BLaER1 (cell line): Measurements from ENCODE around the gene FCHO1.
"Not testable (repeated sequence)": the region's sequence is repeated elsewhere in the genome, so short reads cannot be mapped to it uniquely, and the experiment has no call there.

Source experiments
- H3K27ac ChIP-seq: shearing (Covaris generic); formaldehyde crosslinking; 2 replicates; pipeline ENCODE4 v1.8.1; 2022
- H3K27me3 ChIP-seq: shearing (Covaris generic); formaldehyde crosslinking; 2 replicates; pipeline ENCODE4 v1.8.1; 2022
- H3K36me3 ChIP-seq: shearing (Covaris generic); formaldehyde crosslinking; 2 replicates; pipeline ENCODE4 v1.8.1; 2022
- H3K4me1 ChIP-seq: shearing (Covaris generic); formaldehyde crosslinking; 2 replicates; pipeline ENCODE4 v1.8.1; 2022
- H3K4me2 ChIP-seq: shearing (Covaris generic); formaldehyde crosslinking; 2 replicates; pipeline ENCODE4 v1.8.1; 2022
- H3K4me3 ChIP-seq: shearing (Covaris generic); formaldehyde crosslinking; 2 replicates; pipeline ENCODE4 v1.8.1; 2022
- H3K9ac ChIP-seq: shearing (Covaris generic); formaldehyde crosslinking; 2 replicates; pipeline ENCODE4 v1.8.1; 2022
- H3K9me3 ChIP-seq: shearing (Covaris generic); formaldehyde crosslinking; 2 replicates; pipeline ENCODE4 v1.8.1; 2022
- H4K20me1 ChIP-seq: shearing (Covaris generic); formaldehyde crosslinking; 2 replicates; pipeline ENCODE4 v1.8.1; 2022
- Cebpa-rat ChIP-seq: shearing (Covaris generic); IDR thresholded peaks from 2 replicates; pipeline ENCODE4 v1.8.1; 2022

FCHO1 gene

DNA sequence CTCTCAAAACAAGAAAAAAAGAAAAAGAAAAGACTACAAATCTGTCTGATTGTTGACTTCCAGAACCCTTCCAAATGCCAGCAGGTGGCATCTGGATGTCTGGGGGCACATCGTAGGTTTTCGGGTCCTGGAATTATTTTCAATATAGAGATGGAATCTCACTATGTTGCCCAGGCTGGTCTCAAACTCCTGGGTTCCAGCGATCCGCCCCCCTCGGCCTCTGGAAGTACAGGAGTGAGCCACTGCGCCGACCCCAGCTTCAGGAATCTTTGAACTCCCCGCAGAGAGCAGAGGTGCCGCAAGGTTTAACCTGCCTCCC lies 43.1 kb downstream of the FCHO1 start:
- Histone ChIP-seq H4K20me1 (no peaks in the 10 kb centered on the region), H3K27ac (no peak overlapping the region), H3K4me2 (0 out of 2 replicates have a peak overlapping the region, but pooled peaks have one; percentile 36), H3K27me3 (peaks cover 34% of the 10 kb centered on the region), H3K4me1 (peaks cover 31% of the 10 kb centered on the region), H3K9ac (no peak overlapping the region), H3K9me3 (no peaks in the 10 kb centered on the region), H3K36me3 (peaks cover under 1% of the 10 kb centered on the region), H3K4me3 (no peak overlapping the region)
- TF ChIP-seq Cebpa-rat = no peak

GRCh38 chr19:17794731-17795494 lies 43.6 kb downstream of the FCHO1 start, which contains the start of gene B3GNT3:
TSS of gene B3GNT3 (plus strand) at chr19:17795138. CDS start at chr19:17807808, 12,670 bp downstream.
- H3K9me3 ChIP-seq = no peaks in the 10 kb centered on the region
- no peak for TF ChIP-seq Cebpa-rat
- no peak within 1 kb of the TSS for H3K9ac ChIP-seq
- H3K4me2 ChIP-seq = peak within 1 kb of the TSS; percentile 36
- peaks cover 34% of the 10 kb centered on the region for H3K27me3 ChIP-seq
- H3K4me1 ChIP-seq = peaks cover 30% of the 10 kb centered on the region
- no peaks in the 10 kb centered on the region for H4K20me1 ChIP-seq
- H3K36me3 ChIP-seq = no peaks in the 10 kb centered on the region
- H3K4me3 ChIP-seq = no peak within 1 kb of the TSS; the same call in 1 of the 2 replicates
- H3K27ac ChIP-seq = no peak within 1 kb of the TSS

GRCh38 chr19:17795495-17795856 lies 44.2 kb downstream of the FCHO1 start:
- Histone ChIP-seq H3K36me3 (no peaks in the 10 kb centered on the region), H3K9me3 (no peaks in the 10 kb centered on the region), H3K4me1 (peaks cover 24% of the 10 kb centered on the region), H3K9ac (no peak overlapping the region), H3K4me2 (no peak overlapping the region), H3K27ac (no peak overlapping the region), H3K27me3 (peaks cover 34% of the 10 kb centered on the region), H3K4me3 (no peak overlapping the region), H4K20me1 (no peaks in the 10 kb centered on the region)
- TF ChIP-seq Cebpa-rat = no peak

- no peak overlapping the region for H3K27ac ChIP-seq
- peaks cover 17% of the 10 kb centered on the region for H3K4me1 ChIP-seq
- no peak overlapping the region for H3K4me3 ChIP-seq
- peaks cover 34% of the 10 kb centered on the region for H3K27me3 ChIP-seq
- H4K20me1 ChIP-seq = no peaks in the 10 kb centered on the region
- H3K4me2 ChIP-seq = no peak overlapping the region
- TF ChIP-seq Cebpa-rat = no peak
- no peak overlapping the region for H3K9ac ChIP-seq
- no peaks in the 10 kb centered on the region for H3K36me3 ChIP-seq
- H3K9me3 ChIP-seq = no peaks in the 10 kb centered on the region
Measured at GRCh38 chr19:17796013-17796837, 44.9 kb downstream of the FCHO1 start.

GRCh38 chr19:17796838-17797423 lies 45.7 kb downstream of the FCHO1 start:
- Histone ChIP-seq H4K20me1 (no peaks in the 10 kb centered on the region), H3K27ac (no peak overlapping the region), H3K4me2 (no peak overlapping the region), H3K4me1 (peaks cover 10% of the 10 kb centered on the region), H3K9me3 (no peaks in the 10 kb centered on the region), H3K9ac (no peak overlapping the region), H3K4me3 (no peak overlapping the region), H3K36me3 (no peaks in the 10 kb centered on the region), H3K27me3 (peaks cover 34% of the 10 kb centered on the region)
- TF ChIP-seq Cebpa-rat = no peak

DNA sequence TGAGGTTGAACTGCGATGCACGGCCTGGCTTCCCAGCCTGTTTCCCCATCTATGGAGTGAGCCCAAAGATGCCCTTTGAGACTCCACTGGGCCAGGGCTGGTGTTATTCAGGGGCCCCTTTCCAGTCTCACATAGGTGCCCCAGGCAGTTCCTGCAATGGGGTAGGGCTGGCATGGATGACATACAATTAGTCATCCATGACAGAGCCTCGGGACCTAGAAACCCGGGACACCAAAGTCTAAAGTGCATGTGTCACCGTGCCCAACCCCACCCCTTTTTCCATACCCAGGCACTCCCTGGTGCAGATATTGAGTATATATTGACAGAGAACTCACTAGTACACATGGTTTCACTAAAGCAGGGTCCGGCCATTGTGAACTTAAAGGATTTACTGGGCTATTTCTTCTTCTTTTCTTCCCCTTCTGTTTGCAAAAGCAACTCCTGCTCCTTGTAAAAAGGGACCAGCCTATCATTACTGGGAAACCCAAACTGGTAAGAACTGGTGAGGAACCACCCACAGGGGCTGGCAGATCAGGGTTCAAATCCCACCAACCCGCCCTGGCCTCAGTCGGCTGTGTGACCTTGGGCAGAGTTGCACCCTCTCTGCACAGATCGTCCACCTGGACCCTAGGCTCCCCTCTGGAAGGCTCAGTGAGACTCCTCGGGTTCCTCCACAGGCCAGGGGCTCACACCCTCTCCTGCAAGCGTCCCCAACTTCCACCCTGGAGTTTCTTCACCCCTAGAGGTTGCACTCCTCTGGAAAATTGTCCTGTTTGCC lies 46.3 kb downstream of the FCHO1 start:
- Histone ChIP-seq H3K9me3 (no peaks in the 10 kb centered on the region), H4K20me1 (no peaks in the 10 kb centered on the region), H3K4me3 (no peak overlapping the region), H3K27ac (no peak overlapping the region), H3K4me2 (no peak overlapping the region), H3K27me3 (peaks cover 34% of the 10 kb centered on the region), H3K9ac (no peak overlapping the region), H3K36me3 (no peaks in the 10 kb centered on the region), H3K4me1 (peaks cover 8% of the 10 kb centered on the region)
- TF ChIP-seq Cebpa-rat = no peak

- not testable (repeated sequence) for H3K4me3 ChIP-seq, H3K27ac ChIP-seq, H3K9ac ChIP-seq, H3K36me3 ChIP-seq, H4K20me1 ChIP-seq, H3K4me2 ChIP-seq, H3K9me3 ChIP-seq
- peaks cover 31% of the 10 kb centered on the region for H3K27me3 ChIP-seq
- H3K4me1 ChIP-seq = peaks cover 14% of the 10 kb centered on the region
Measured at GRCh38 chr19:17798599-17798998, 47.3 kb downstream of the FCHO1 start.

GRCh38 chr19:17802137-17802858 lies 51.0 kb downstream of the FCHO1 start:
- H3K36me3 ChIP-seq = no peaks in the 10 kb centered on the region
- H3K9me3 ChIP-seq = no peaks in the 10 kb centered on the region
- H3K27ac ChIP-seq = no peak overlapping the region
- no peak overlapping the region for H3K4me3 ChIP-seq
- no peaks in the 10 kb centered on the region for H3K27me3 ChIP-seq
- H3K4me2 ChIP-seq = no peak overlapping the region
- peaks cover 17% of the 10 kb centered on the region for H3K4me1 ChIP-seq
- no peak overlapping the region for H3K9ac ChIP-seq
- no peaks in the 10 kb centered on the region for H4K20me1 ChIP-seq
- no peak for TF ChIP-seq Cebpa-rat
